ENCODE data around the gene BABAM2.
A peak's percentile ranks its signal among the peaks of the same experiment; 100 is the strongest.

The BABAM2 gene

DNA sequence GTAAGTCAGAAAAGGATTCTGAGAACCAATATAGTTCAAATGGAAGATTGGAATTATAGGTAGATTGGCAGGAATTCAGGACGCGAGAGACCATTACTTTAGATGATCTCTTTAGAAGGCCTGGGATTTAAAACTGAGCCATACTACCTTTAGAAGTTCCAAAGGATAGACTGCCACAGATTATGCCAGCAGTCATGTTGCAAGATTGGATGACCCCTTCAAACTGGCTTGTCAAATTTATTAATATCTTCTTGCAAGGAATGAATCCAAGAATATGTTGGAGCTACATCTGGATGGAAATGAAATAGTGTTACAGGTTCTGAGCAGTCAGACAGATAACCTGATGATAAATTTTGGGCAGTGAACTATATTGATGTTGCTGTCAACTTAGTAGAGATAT is 22.0 kb downstream of the BABAM2 start:
- no peak for DNase-seq

- peak; percentile 54 for DNase-seq
Measured at GRCh38 chr2:27914041-27914804, 23.7 kb downstream of the BABAM2 start.

- DNase-seq: no peak
Measured at GRCh38 chr2:27914805-27915175, 24.3 kb downstream of the BABAM2 start.

GRCh38 chr2:27915191-27915590 is 24.7 kb downstream of the BABAM2 start:
- DNase-seq: no peak

DNA sequence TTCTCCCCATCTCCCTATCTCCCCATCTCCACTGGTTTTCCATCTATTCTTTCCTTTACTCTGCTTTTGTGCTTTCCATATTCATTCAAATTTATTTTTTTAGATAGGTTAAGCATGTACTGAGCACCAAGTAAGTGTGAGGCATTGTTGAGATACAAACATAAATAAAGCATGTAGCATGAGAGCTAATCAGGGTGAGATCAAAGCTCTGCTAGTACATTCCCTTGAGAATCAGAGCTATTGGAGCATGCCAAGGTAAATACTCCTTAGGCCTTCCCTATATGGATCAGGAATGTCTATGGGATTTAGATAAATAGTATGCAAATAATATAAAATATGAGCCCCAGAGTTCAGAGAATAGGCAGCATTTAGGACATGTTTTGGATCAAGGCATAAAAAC is 25.3 kb downstream of the BABAM2 start:
- peak; percentile 16 for DNase-seq

- DNase-seq: no peak
Measured at GRCh38 chr2:27916293-27916995, 25.9 kb downstream of the BABAM2 start.

- peak; percentile 56 for DNase-seq
Measured at GRCh38 chr2:27920148-27920885, 29.8 kb downstream of the BABAM2 start.

DNA sequence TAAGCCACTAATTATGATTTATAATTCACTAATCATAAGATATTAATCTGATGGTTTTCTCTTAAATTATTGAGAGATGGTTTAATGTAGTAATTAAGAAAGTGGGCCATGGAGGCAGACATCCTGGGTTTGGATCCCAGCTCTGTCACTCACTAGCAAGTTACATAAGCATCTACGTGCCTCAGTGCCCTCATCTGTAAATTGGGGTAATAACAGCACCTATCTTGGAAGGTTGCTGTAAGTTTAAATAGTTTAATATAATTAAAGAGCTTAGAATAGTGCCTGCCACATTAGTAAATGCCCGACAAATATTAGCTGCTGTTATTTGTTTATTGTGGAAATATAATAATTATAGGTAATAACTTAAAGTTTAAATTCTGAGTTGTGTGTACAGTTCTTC is 30.9 kb downstream of the BABAM2 start:
- no peak for DNase-seq

- no peak for DNase-seq
Measured at GRCh38 chr2:27921880-27922547, 31.5 kb downstream of the BABAM2 start.

DNA sequence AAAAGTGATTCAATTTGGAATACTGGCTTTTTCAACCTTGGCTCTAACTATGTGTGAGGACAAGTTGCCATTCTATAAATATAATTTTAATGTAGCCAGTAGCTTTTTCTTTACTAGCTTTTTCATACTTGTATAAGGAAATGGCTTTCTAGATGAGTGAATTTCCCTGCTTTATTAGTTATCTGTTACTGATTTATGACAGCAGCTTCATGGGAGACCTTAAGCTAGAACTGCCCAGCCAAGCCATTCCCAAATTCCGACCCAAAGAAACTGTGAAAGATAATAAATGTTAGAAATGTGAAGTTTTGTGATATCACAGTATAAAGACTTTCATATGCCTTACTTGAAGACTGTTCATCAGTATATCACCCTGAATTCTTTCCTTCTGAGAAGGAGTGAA is 32.3 kb downstream of the BABAM2 start:
- no peak for DNase-seq

DNA sequence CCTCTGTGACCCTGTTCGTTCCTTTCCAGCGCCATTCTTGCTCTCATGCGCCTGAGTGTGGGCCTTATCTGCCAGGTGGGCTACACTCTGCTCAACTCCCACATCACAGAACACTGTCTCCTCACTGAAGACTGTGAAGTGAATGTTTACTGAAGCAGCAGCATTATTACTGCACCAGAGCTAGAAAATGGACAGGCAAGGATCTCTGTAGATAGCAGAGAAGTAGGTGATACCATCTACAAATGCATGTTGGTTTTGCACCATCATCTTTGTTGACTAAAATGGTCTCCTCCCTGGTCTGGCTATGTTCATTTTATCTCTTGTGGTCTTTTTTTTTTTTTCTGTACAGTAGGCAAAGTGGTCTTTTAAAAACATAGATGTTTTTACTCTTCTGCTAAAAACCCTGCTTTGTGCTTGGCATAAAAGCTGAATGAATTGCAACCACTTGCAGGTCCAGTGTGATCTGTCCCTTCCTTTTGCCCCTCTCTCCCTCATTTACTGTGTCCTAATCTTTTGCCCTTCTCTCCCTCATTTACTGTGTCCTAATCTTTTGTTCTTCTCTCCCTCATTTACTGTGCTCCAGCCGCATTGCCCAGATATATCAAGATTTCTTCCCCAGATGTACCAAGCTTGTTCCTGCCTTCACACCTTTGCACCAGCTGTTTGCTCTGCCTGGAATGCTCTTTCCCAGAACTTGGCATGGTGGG is 35.4 kb downstream of the BABAM2 start:
- DNase-seq: no peak

DNA sequence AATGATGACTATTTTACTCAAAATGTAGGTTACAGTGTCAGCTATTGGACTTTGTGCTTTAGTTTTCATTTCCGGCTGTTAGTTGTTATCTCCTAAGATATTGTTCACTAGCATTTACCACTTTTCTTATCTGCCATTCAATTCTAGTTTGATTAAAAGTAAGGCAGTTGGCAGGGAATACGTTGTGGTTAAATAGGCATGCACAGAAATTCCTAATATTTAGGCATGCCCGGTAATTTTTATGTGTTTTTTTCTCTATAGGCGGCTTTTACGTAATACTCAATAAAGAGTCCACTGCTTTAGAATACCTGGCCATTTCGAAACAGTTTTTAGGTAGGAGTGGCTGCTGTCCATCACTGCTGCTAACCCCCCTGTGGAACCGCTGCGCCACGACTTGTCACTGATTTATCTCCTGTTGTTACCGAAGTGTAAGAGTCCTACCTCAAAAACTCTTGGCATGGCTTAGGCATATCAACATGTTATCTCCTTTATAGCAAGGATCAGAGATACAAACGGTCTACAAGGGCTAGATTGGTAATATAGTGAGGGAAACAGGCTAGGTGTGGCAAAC is 39.5 kb downstream of the BABAM2 start:
- DNase-seq: peak; percentile 11

- no peak for DNase-seq
Measured at GRCh38 chr2:27931361-27931950, 40.9 kb downstream of the BABAM2 start.

DNA sequence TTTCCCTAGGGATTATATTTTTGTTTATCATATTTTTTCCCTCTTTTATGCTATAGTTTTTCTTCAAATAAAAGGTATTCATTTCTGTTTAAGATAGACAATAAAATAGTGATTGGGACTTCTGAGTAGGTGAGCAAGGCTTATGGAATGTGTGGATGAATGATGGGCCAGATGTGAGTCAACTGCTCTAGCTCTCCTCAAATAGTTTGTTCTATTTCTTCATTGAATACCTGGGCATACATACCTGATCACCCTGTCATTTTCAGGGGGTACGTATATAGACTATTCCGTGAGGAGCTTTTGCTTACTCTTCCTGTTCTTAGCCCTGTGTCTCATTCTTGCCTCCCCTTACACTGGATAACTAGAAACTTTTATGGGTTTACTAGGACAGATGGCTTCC is 41.9 kb downstream of the BABAM2 start:
- DNase-seq: peak; percentile 67

DNA sequence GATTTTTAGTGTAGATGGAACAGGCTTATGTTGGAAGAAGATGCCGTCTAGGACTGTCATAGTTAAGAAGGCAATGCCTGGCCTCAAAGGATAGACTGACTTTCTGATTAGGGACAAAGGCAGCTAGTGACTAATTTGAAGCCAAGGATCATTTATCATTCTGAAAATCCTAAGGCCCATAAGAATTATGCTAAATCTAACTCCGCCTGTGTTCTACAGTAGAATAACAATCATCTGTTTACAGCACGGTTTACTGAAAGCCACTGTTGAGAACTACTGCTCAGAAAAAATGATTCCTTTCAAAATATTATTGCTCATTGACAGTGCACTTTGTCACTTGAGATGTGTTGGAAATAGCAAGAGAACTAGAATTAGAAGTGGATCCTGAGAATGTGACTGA is 44.5 kb downstream of the BABAM2 start:
- DNase-seq: no peak

- DNase-seq: no peak
Measured at GRCh38 chr2:27940090-27940671, 49.7 kb downstream of the BABAM2 start.

DNA sequence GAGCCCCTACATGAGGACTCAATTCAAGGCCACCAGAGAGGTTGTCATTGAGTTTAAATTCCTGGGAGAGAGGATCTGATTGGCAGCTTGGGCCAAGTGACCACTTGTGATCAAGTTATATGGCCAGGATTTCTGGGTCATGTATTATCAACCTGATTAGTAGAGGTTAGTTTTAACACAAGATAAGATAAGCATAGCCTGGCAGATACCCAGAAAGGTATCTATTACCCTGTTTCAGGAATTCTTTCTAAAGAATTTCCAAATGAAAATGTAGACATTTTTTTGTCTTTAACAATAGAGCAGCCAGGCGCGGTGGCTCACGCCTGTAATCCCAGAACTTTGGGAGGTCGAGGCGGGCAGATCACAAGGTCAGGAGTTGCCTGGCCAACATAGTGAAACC is 50.5 kb downstream of the BABAM2 start:
- no peak for DNase-seq

DNA sequence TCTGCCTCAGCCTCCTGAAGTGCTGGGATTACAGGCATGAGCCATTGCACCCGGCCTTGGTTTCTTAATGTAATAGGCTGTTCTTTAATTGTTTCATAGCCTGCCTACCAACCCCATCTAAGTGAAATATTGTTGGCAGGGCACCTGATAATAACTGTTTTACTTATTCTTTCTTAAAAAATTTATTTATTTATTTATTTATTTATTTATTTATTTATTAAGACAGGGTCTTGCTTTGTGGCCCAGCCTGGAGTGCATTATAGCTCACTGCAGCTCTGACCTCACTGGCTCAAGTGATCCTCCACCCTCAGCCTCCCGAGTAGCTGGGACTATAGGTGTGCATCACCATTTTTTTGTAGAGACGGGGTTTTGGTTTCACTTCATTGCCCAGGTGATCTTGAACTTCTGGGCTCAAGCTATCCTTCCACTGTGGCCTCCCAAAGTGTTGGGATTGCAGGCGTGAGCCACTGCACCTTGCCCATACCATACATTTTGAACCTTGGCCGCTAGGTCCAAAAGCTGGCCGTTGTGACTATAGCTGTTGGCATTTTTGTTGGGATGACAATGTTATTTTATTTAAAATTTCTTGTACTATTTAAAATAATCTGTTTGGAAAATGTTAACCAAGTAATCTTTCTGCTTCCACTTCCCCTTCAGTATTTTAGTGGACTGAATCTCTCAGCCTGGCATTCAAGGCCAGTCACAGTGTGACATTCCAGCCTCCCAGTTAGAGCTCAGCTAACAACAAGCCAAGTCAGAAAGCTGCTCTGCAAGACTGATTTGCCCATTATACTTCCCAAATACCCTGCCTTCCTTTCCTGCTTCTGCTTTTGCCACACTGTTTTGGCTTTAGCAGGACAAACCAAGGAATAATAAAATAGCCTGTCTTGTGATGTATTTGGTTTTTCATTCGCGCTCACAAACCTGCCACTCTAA is 52.4 kb downstream of the BABAM2 start:
- DNase-seq: no peak

GRCh38 chr2:27946530-27947060 is 56.1 kb downstream of the BABAM2 start:
- no peak for DNase-seq

GRCh38 chr2:27952070-27952469 is 61.5 kb downstream of the BABAM2 start:
- DNase-seq: no peak

Measured in fibroblast of skin of right biceps (primary cell).